LNCAP (cell line): ENCODE results near the gene PPM1H.

Experiments
- TF ChIP-seq, protein P1 (sequence below): fragments of 450-650 bp; IDR thresholded peaks from 2 replicates; pipeline ENCODE4 v1.5.1; 2017; ENCODE audit warnings: mild to moderate bottlenecking

The PPM1H gene

DNA sequence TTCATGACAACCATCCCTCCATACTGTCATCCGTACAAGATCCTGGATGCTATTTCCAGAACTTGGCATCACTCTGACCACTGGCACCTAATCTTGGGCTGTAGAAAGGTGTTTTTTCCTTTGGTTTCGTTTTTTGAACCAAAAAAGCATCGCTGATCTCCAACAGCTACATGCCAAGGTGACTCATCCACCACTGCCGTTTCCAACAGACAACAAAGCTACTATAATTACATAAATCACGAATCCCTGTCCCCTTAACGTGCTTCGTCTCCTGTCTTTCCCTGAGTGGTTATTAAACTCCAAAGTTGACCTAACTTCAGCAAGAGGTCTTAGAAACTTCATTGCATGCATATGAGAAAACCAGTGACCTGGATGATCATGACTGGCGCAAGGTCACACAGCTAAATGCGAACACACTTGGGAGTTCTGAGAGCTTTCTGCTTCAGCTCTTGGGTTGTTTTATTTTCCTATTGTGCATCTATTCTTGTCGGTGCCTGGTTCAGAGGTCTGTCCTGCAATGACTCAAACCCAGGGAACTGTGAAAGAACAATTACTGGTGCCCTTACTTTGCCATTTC, 99.9 kb downstream of the PPM1H start:
- TF ChIP-seq, protein P1, sequence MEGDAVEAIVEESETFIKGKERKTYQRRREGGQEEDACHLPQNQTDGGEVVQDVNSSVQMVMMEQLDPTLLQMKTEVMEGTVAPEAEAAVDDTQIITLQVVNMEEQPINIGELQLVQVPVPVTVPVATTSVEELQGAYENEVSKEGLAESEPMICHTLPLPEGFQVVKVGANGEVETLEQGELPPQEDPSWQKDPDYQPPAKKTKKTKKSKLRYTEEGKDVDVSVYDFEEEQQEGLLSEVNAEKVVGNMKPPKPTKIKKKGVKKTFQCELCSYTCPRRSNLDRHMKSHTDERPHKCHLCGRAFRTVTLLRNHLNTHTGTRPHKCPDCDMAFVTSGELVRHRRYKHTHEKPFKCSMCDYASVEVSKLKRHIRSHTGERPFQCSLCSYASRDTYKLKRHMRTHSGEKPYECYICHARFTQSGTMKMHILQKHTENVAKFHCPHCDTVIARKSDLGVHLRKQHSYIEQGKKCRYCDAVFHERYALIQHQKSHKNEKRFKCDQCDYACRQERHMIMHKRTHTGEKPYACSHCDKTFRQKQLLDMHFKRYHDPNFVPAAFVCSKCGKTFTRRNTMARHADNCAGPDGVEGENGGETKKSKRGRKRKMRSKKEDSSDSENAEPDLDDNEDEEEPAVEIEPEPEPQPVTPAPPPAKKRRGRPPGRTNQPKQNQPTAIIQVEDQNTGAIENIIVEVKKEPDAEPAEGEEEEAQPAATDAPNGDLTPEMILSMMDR = no peak

DNA sequence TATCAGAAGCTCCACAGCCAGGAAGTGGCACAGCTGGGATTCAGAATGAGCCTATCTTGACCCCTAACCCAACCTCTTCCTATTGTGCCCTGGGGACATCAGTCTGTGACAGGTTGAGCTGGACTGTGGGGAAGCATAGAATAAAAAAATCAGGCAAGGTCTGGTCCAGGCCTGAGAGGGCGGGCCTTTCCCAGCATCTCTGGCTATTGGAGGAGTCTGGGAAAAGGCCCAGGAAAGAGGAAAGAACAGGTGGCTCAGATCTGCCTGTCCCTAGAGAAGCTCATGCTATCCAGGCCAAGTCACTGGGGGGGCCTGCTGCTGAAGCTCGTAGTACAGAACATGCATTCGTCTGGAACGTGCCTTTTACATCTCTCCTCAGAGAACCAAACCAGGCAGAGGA, 100.5 kb downstream of the PPM1H start:
- TF ChIP-seq, protein P1 = no peak

DNA sequence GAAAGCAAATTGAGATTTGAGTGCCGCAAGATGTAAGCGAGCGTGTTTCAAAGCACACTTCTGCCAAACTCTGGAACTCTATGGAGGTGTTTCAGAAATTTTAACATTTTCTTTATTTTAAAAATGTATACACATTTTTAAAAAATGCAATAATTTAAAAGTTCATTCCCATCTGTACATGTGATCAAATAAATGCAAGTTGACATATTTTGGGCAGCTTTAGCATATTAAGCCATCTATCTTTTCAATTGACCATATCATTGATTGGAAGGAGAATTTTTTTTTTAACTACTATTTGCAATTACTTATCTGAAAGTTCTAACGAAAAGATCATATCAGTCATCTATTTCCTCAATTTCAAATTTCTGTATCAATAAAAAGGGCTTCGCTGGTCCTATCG, 101.3 kb downstream of the PPM1H start:
- TF ChIP-seq, protein P1 = no peak

DNA sequence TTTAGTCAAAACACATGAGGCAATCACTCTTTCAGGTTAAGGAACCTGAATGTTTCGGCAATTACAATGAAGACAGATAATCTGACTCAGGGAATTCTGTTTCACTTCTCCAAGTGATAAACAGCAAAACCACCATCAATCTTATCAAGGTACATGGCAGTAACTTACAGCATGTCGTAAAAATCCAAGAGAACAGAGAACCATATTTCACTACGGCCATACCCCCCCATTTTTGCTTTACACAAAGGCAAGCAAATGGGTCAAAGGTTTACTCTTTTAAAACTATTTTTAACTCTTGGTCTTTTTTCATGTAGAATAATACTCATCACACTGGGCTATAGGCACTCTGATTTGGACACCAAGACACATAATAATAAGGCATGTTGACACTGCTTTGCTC, 102.4 kb downstream of the PPM1H start:
- TF ChIP-seq, protein P1 = no peak

DNA sequence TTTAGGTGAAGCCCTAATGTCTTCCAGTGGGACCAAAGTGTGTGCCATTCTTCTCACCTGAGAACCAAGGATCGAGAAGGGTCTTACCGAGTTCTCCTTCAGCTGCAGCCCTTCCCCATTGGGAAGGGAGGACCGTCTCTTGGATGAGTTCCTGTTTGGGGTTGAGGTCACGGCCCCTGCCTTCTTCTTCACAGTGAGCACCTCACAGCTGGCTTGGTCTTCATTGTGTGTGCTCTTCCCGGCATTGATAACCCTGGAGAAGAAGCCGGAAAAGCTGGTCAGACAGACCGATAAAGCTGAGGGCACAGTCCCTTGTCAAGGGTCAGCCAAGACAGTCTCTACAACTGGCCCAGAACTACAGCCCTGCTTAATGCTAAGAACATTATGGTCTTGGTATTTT, 102.9 kb downstream of the PPM1H start:
- TF ChIP-seq, protein P1 = no peak

DNA sequence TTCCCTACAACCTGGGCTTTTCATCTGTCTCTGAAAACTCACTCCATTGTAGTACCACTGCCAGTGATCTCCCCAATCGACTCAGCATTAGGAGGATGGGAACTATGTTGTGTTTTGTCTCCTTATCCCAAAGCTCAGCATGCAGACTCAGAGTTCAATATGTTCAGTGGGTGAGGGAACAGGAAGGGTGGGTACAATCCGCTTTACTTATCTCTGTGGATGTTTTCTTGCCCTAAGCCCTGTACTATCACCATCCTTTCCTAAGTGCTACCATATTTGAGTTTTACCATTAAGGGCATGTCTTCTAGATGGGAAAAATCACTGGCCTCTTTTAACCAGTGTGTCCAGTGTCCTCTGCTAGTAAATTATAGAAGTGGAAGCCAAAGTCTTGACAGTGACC, 107.1 kb downstream of the PPM1H start:
- TF ChIP-seq, protein P1 = no peak

DNA sequence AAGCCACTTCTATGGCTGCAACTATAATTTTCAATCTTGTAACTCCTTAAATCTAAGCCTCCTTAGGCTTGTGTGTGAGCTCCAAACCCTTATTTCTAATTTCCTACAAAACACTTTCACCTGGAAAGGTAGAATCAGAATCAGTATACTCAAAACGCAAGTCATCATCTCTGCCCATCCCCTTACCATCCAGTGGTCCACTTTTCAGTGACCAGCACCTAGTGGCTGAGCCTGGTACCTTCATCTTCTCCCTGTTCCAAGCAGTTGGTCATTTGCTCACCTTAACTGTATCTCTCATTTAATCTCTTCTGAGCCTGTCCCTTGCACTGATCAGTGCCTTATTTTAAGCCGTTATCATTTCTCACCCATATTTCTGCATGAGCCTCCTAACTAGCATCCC, 107.9 kb downstream of the PPM1H start:
- TF ChIP-seq, protein P1 = no peak

DNA sequence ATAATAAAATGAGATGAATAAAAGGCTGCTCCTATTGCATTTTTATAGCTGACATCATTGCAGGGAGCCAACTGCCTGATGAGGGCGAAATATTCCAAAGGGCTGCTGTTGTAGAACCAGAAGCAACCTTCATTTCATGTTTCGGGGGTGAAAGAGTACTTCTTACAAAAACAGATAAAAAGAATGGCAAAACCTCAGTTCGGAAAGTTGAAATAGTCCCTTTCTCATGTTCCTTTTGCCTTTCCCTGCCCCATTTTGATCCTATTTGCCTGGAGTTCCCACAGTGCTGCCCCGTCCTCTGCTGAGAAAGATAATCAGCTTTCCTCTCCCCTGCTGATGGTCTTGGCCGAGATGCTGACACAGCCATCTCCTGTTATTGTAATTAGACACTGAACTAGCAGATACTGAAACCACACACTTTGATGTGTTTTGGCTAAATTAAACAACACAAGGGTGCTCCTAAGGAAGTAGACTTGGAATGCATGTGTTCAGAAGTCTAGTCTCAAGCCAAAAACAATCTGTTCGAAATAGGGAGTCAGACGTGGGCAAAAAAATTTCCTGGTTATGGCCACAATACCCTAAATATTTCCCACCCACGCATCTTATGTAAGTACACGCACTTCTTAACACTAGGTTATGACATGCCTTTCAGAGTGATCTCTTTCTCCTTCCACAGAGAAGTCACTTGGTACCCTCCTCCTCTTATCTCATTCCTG, 117.2 kb downstream of the PPM1H start:
- TF ChIP-seq, protein P1 = no peak
